Astrocyte (in vitro differentiated cells and primary cell): Measurements from ENCODE around the gene SHBG. TPM values are rescaled to one million over a fixed set of nuclear protein-coding genes. Genes with fewer than 3 reads are reported as not detected.

ENCODE experiments used
- DNase-seq: peaks from one replicate; pipeline ENCODE4 v3.0.0-alpha.2; 2010; ENCODE audit warnings: low read depth
- FAIRE-seq: peaks from 2 replicates; lab custom pipeline; 2011; peaks lifted over from hg19 to GRCh38; lab: Jason Lieb, UNC
- H2AFZ ChIP-seq: 2 replicates; pipeline ENCODE4 v1.6.0; 2012; ENCODE audit warnings: low read depth, low read length, inconsistent platforms
- H3K27ac ChIP-seq: 2 replicates; pipeline ENCODE4 v1.5.1; 2011; ENCODE audit warnings: low read depth, low read length, inconsistent platforms
- H3K27me3 ChIP-seq: 2 replicates; pipeline ENCODE4 v1.6.0; 2011; ENCODE audit warnings: low read length, inconsistent platforms; ENCODE audit not compliant: insufficient read depth
- H3K36me3 ChIP-seq: 2 replicates; pipeline ENCODE4 v1.5.1; 2011; ENCODE audit warnings: low read length, inconsistent platforms; ENCODE audit not compliant: insufficient read depth
- H3K4me1 ChIP-seq: 2 replicates; pipeline ENCODE4 v1.5.1; 2011; ENCODE audit warnings: low read length, inconsistent platforms; ENCODE audit not compliant: insufficient read depth
- H3K4me2 ChIP-seq: 2 replicates; pipeline ENCODE4 v1.6.0; 2012; ENCODE audit warnings: low read length, inconsistent platforms
- H3K4me3 ChIP-seq: 2 replicates; pipeline ENCODE4 v1.5.1; 2011; ENCODE audit warnings: low read depth, mild to moderate bottlenecking, low read length, inconsistent platforms; ENCODE audit not compliant: insufficient read depth
- H3K79me2 ChIP-seq: 2 replicates; pipeline ENCODE4 v1.6.0; 2012; ENCODE audit warnings: mild to moderate bottlenecking, low read length, inconsistent platforms; ENCODE audit not compliant: insufficient read depth
- H3K9ac ChIP-seq: 2 replicates; pipeline ENCODE4 v1.6.0; 2012; ENCODE audit warnings: mild to moderate bottlenecking, low read length, inconsistent platforms
- H3K9me3 ChIP-seq: 2 replicates; pipeline ENCODE4 v1.5.1; 2012; ENCODE audit warnings: low read depth, mild to moderate bottlenecking, low read length, inconsistent platforms; ENCODE audit not compliant: insufficient read depth
- H4K20me1 ChIP-seq: 2 replicates; pipeline ENCODE4 v1.6.0; 2012; ENCODE audit warnings: low read length, inconsistent platforms; ENCODE audit not compliant: insufficient read depth
- H3K27ac Mint-ChIP-seq: one replicate; pipeline ENCODE4 v1.8.0; 2021; ENCODE audit warnings: mild to moderate bottlenecking, mixed read lengths; ENCODE audit not compliant: unreplicated experiment
- H3K27me3 Mint-ChIP-seq: one replicate; pipeline ENCODE4 v1.8.0; 2021; ENCODE audit warnings: low read depth, mixed read lengths; ENCODE audit not compliant: unreplicated experiment
- H3K36me3 Mint-ChIP-seq: one replicate; pipeline ENCODE4 v1.8.0; 2021; ENCODE audit warnings: low read depth, mixed read lengths; ENCODE audit not compliant: unreplicated experiment
- H3K4me1 Mint-ChIP-seq: one replicate; pipeline ENCODE4 v1.8.0; 2021; ENCODE audit warnings: low read depth, mixed read lengths; ENCODE audit not compliant: unreplicated experiment
- H3K4me3 Mint-ChIP-seq: one replicate; pipeline ENCODE4 v1.8.0; 2021; ENCODE audit warnings: mild to moderate bottlenecking, moderate library complexity, mixed read lengths; ENCODE audit not compliant: unreplicated experiment
- H3K9me3 Mint-ChIP-seq: one replicate; pipeline ENCODE4 v1.8.0; 2021; ENCODE audit warnings: mild to moderate bottlenecking, mixed read lengths; ENCODE audit not compliant: unreplicated experiment
- EZH2 ChIP-seq: IDR thresholded peaks from 2 replicates; pipeline ENCODE4 v1.6.1; 2012; ENCODE audit warnings: mild to moderate bottlenecking, low read length, inconsistent platforms; ENCODE audit not compliant: insufficient read depth
- total RNA-seq: library from RNA; stranded (reverse); gene quantifications from 2 replicates; pipeline ENCODE4 v1.2.1, GENCODE V29; 2021
- TF ChIP-seq, protein P1 (sequence below): IDR thresholded peaks from 2 replicates; pipeline ENCODE4 v1.5.1; 2011; ENCODE audit warnings: low read depth, mild to moderate bottlenecking, inconsistent platforms, low read length, moderate library complexity; ENCODE audit not compliant: insufficient read depth

The SHBG gene
- total RNA-seq, 1 donor from 2014 or later, result 0.79 TPM

DNA sequence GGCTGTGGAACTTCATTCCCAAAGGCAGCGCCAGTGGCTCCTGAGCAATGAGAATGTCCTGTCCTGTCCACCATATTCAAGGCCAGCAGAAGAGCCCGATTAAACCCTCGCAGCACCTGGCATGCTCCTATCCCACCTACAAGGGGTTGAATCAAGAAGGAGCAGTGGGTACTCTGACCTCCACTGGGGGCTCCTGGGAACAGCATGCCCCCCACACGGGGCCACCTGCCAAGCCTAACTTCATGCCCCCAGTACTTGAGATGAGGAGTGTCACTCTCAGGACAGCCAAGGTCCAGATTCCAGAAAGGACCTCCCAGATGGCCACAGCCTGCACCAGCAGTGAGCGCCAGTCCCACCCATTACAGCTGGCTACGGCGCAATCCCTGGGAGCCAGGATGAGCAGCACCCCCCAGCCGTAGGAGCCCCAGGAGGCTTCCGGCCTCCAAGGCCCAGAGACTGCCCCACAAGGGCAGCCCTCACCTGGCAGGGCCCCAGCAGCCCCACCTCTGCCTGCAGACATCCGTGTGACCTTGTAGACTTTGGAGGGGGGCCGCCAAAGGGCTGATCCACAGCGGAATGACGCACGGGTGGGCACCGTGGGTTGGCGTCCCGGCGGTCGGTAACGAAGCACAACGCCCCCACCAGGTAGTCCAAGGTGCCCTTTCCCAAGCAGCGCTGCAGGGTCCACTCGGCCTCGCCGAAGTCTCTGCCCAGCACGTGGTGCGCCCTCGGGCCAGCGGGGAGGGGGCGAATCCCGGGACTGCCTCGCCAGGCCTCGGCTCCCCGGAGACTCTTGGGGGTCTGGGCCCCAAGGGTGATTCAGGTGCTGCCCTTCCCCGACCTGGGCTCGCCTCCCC, 47.3 kb upstream of the SHBG start:
- Mint-ChIP-seq H3K4me3 (peak overlapping the region; percentile 57), H3K4me1 (peaks cover 47% of the 10 kb centered on the region), H3K9me3 (no peaks in the 10 kb centered on the region), H3K27me3 (no peaks in the 10 kb centered on the region), H3K36me3 (peaks cover 31% of the 10 kb centered on the region), H3K27ac (peak overlapping the region; percentile 47)
- Histone ChIP-seq H3K36me3 (peaks cover 12% of the 10 kb centered on the region), H2AFZ (peak overlapping the region; percentile 85), H4K20me1 (peaks cover 34% of the 10 kb centered on the region), H3K4me2 (peak overlapping the region; percentile 97), H3K9me3 (no peaks in the 10 kb centered on the region), H3K27ac (peak overlapping the region; percentile 98), H3K4me3 (no peak overlapping the region), H3K4me1 (peaks cover 47% of the 10 kb centered on the region), H3K9ac (peak overlapping the region; percentile 95), H3K79me2 (peaks cover 58% of the 10 kb centered on the region), H3K27me3 (no peaks in the 10 kb centered on the region)
- no peak for TF ChIP-seq EZH2
- TF ChIP-seq, protein P1, sequence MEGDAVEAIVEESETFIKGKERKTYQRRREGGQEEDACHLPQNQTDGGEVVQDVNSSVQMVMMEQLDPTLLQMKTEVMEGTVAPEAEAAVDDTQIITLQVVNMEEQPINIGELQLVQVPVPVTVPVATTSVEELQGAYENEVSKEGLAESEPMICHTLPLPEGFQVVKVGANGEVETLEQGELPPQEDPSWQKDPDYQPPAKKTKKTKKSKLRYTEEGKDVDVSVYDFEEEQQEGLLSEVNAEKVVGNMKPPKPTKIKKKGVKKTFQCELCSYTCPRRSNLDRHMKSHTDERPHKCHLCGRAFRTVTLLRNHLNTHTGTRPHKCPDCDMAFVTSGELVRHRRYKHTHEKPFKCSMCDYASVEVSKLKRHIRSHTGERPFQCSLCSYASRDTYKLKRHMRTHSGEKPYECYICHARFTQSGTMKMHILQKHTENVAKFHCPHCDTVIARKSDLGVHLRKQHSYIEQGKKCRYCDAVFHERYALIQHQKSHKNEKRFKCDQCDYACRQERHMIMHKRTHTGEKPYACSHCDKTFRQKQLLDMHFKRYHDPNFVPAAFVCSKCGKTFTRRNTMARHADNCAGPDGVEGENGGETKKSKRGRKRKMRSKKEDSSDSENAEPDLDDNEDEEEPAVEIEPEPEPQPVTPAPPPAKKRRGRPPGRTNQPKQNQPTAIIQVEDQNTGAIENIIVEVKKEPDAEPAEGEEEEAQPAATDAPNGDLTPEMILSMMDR, result no peak
- DNase-seq, result no peak
- no peak for FAIRE-seq

DNA sequence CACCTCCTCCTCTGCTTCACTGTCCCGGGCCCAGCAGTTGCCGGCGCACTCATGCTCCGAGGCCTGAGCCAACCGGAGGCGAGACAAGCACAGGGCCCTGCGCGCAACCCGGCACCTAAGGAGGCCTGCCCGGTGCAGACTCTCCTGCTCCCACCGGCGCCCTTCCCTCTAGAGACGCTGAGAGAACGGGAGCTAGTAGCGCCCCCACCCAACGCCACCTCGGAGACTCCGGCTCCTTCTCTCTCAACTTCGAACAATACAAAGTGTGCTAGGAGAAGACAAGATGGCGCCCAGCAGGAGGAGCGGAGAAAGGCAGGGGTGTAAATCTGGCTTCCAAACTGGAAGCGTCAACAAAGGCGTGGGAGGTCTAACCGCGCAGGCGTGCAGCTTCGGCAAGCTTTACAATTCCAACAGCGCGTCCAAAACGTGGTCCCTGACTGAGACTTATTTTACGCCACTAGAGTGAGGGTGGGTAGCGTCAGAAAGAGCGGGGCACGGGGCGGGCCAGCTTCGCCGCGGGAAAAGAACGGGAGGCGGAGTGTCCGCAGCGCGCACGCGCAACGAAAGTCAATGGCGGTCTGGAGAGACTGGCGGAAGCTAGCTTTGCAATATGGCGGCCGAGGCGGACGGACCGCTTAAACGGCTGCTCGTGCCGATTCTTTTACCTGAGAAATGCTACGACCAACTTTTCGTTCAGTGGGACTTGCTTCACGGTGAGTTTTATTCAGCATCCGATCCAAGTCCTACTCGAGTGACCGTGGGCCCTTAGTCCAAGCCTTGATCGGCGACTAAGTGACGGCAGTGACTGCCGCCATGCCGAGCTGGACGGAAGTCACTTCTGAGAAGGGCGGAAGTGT, 46.5 kb upstream of the SHBG start, which contains the start of gene MPDU1:
MPDU1 (plus strand) TSS at position 600 of the 857 bp plus-strand sequence; CDS start at position 611, 11 bp downstream.
- FAIRE-seq, result peak; percentile 71

More for the DNA sequence above, 46.5 kb upstream of the SHBG start, which contains the start of gene MPDU1:
- H2AFZ ChIP-seq, result peak within 1 kb of the TSS; percentile 85
- Mint-ChIP-seq H3K4me1 (peaks cover 48% of the 10 kb centered on the region), H3K27me3 (no peaks in the 10 kb centered on the region), H3K9me3 (no peaks in the 10 kb centered on the region), H3K4me3 (peak within 1 kb of the TSS; percentile 91), H3K36me3 (peaks cover 25% of the 10 kb centered on the region), H3K27ac (peak within 1 kb of the TSS; percentile 100)
- peaks cover 48% of the 10 kb centered on the region for H3K4me1 ChIP-seq
- peak within 1 kb of the TSS; percentile 95 for H3K9ac ChIP-seq
- no peaks in the 10 kb centered on the region for H3K9me3 ChIP-seq
- peaks cover 6% of the 10 kb centered on the region for H3K36me3 ChIP-seq
- peaks cover 55% of the 10 kb centered on the region for H3K79me2 ChIP-seq
- peak within 1 kb of the TSS; percentile 97 for H3K4me2 ChIP-seq
- H4K20me1 ChIP-seq, result peaks cover 34% of the 10 kb centered on the region
- H3K27me3 ChIP-seq, result no peaks in the 10 kb centered on the region
- peak within 1 kb of the TSS; percentile 98 for H3K27ac ChIP-seq
- no peak for TF ChIP-seq EZH2
- TF ChIP-seq, protein P1, result no peak
- DNase-seq, result peak; percentile 94
- peak within 1 kb of the TSS; percentile 80 for H3K4me3 ChIP-seq
